Mesothelial cell of epicardium (in vitro differentiated cells): ENCODE measurements around the gene IL1RAPL1. TPM values are rescaled to one million over a fixed set of nuclear protein-coding genes. Genes with fewer than 3 reads are reported as not detected.
"Not testable (repeated sequence)": the region's sequence is repeated elsewhere in the genome, so short reads cannot be mapped to it uniquely, and the experiment has no call there.

ENCODE experiments used
- DNase-seq, 2 experiments: peaks; one replicate each; pipeline ENCODE4 v3.0.0; 2021; ENCODE audit warnings: low spot score in 2 of 2; ENCODE audit not compliant: unreplicated experiment in 2 of 2
- H3K27ac Mint-ChIP-seq: 2 replicates; pipeline ENCODE4 v1.8.0; 2021; ENCODE audit warnings: mixed read lengths
- H3K27me3 Mint-ChIP-seq: 2 replicates; pipeline ENCODE4 v1.8.0; 2021; ENCODE audit warnings: low read depth, mixed read lengths
- H3K36me3 Mint-ChIP-seq: 2 replicates; pipeline ENCODE4 v1.8.0; 2021; ENCODE audit warnings: mixed read lengths
- H3K4me1 Mint-ChIP-seq: 2 replicates; pipeline ENCODE4 v1.8.0; 2021; ENCODE audit warnings: mixed read lengths
- H3K4me3 Mint-ChIP-seq: 2 replicates; pipeline ENCODE4 v1.8.0; 2021; ENCODE audit warnings: mild to moderate bottlenecking, moderate library complexity, mixed read lengths
- H3K9me3 Mint-ChIP-seq: 2 replicates; pipeline ENCODE4 v1.8.0; 2021; ENCODE audit warnings: mixed read lengths
- total RNA-seq: library from RNA; stranded (reverse); gene quantifications from 3 replicates; pipeline ENCODE4 v1.2.1, GENCODE V29; 2021
- TF ChIP-seq, protein P1 (sequence below): fragments of 200-600 bp; sonication (generic); IDR thresholded peaks from one replicate; pipeline ENCODE4 v1.5.0; 2021; ENCODE audit warnings: antibody characterized with exemption; ENCODE audit not compliant: unreplicated experiment

IL1RAPL1 gene
- total RNA-seq, 1 donor from 2014 or later, result 17.0 TPM

GRCh38 chrX:29299684-29300083 lies 712.4 kb downstream of the IL1RAPL1 start:
- Mint-ChIP-seq H3K27ac (no peak overlapping the region), H3K4me1 (no peaks in the 10 kb centered on the region), H3K4me3 (no peak overlapping the region), H3K9me3 (peaks cover 5% of the 10 kb centered on the region), H3K27me3 (no peaks in the 10 kb centered on the region), H3K36me3 (no peaks in the 10 kb centered on the region)
- no peak for DNase-seq
- TF ChIP-seq, protein P1, sequence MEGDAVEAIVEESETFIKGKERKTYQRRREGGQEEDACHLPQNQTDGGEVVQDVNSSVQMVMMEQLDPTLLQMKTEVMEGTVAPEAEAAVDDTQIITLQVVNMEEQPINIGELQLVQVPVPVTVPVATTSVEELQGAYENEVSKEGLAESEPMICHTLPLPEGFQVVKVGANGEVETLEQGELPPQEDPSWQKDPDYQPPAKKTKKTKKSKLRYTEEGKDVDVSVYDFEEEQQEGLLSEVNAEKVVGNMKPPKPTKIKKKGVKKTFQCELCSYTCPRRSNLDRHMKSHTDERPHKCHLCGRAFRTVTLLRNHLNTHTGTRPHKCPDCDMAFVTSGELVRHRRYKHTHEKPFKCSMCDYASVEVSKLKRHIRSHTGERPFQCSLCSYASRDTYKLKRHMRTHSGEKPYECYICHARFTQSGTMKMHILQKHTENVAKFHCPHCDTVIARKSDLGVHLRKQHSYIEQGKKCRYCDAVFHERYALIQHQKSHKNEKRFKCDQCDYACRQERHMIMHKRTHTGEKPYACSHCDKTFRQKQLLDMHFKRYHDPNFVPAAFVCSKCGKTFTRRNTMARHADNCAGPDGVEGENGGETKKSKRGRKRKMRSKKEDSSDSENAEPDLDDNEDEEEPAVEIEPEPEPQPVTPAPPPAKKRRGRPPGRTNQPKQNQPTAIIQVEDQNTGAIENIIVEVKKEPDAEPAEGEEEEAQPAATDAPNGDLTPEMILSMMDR, result no peak

DNA sequence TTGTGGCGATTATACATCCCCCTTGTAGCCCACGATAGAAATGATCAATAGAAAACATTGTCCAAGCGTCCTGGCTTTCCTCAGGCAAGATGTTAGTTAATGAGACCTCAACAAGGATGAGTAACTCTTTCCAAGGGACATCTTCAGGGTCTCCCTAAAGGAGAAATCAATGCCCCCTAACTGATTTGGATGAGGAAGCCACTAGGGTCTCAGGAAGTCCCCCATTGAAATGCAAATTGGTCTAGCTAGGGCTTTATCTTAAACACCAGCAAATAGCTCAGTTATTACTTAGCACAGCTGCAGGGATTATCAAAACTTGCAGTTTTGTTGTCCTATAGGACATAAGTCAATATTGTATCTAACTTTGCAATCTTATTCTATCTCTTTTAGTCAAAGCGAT lies 721.5 kb downstream of the IL1RAPL1 start:
- Mint-ChIP-seq H3K36me3 (no peaks in the 10 kb centered on the region), H3K4me1 (no peaks in the 10 kb centered on the region), H3K27me3 (no peaks in the 10 kb centered on the region), H3K4me3 (no peak overlapping the region), H3K9me3 (peaks cover 4% of the 10 kb centered on the region), H3K27ac (no peak overlapping the region)
- TF ChIP-seq, protein P1, result no peak
- no peak for DNase-seq

DNA sequence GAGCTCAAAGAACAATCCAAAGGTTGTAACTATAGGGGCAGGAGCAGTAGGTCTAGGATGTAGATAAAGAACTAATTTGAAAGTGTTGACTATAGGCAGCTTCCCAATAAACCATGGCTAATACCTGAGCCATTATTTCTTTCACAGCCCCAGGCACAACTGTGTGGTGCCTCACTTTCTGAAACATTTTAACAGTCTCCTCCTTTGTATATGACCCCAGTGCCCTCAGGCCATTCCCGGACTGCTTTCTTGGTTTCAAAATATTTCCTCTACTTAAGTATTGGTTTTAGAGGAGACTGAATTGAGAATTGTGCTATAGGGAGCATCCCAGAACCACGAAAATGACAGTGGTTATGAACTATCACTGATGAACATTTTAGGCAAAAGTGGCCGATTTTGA lies 728.7 kb downstream of the IL1RAPL1 start:
- no peak for DNase-seq
- H3K4me1 Mint-ChIP-seq, result no peaks in the 10 kb centered on the region
- no peaks in the 10 kb centered on the region for H3K36me3 Mint-ChIP-seq
- H3K4me3 Mint-ChIP-seq, result no peak overlapping the region
- no peaks in the 10 kb centered on the region for H3K9me3 Mint-ChIP-seq
- no peak overlapping the region for H3K27ac Mint-ChIP-seq
- TF ChIP-seq, protein P1, result no peak
- H3K27me3 Mint-ChIP-seq, result no peaks in the 10 kb centered on the region

- Mint-ChIP-seq H3K36me3 (no peaks in the 10 kb centered on the region), H3K9me3 (no peaks in the 10 kb centered on the region), H3K4me1 (no peaks in the 10 kb centered on the region), H3K27ac (no peak overlapping the region), H3K27me3 (no peaks in the 10 kb centered on the region), H3K4me3 (no peak overlapping the region)
- TF ChIP-seq, protein P1, result no peak
- DNase-seq, result no peak
These were observed 730.8 kb downstream of the IL1RAPL1 start for GRCh38 chrX:29318012-29318411.

DNA sequence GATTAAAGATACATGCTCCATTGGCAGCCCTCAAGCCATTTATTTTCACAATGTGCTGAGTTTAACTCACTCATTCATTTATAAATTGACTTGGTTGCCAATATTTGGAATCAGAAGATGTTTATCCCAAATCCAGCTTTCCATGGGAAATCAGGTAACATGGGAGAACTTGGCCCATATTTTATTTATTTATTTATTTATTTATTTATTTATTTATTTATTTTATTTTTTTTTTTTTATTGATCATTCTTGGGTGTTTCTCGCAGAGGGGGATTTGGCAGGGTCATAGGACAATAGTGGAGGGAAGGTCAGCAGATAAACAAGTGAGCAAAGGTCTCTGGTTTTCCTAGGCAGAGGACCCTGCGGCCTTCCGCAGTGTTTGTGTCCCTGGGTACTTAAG lies 745.2 kb downstream of the IL1RAPL1 start:
- DNase-seq, H3K27me3 Mint-ChIP-seq, H3K36me3 Mint-ChIP-seq, H3K27ac Mint-ChIP-seq, H3K9me3 Mint-ChIP-seq, H3K4me1 Mint-ChIP-seq, H3K4me3 Mint-ChIP-seq: not testable (repeated sequence)

- DNase-seq, H3K4me1 Mint-ChIP-seq, H3K27ac Mint-ChIP-seq, H3K27me3 Mint-ChIP-seq, H3K9me3 Mint-ChIP-seq, H3K36me3 Mint-ChIP-seq, H3K4me3 Mint-ChIP-seq: not testable (repeated sequence)
These were observed 745.8 kb downstream of the IL1RAPL1 start for GRCh38 chrX:29333091-29333490.

DNA sequence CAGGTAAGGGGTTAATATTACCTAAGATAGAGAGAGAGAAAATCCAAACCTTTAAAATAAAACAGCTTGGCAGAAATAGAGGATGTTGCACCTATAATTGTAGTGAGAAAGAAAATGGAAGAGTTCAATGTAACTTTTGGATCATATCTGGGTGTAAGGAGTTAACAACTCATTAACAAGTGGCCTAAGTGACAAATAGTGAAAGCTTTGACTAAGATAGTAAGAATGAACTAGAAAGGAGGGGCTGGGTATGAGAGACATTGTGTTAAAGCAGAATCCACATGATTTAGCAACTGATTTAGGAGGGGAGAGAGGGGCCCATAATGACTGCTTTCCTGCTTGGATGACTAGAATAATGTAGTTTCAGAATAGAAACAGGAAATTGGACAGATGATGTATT lies 761.0 kb downstream of the IL1RAPL1 start:
- DNase-seq, result no peak
- Mint-ChIP-seq H3K9me3 (no peaks in the 10 kb centered on the region), H3K4me3 (no peak overlapping the region), H3K27ac (no peak overlapping the region), H3K4me1 (no peaks in the 10 kb centered on the region), H3K27me3 (no peaks in the 10 kb centered on the region), H3K36me3 (no peaks in the 10 kb centered on the region)
- TF ChIP-seq, protein P1, result no peak
